Measurements from ENCODE around the gene HGFAC.

DNA sequence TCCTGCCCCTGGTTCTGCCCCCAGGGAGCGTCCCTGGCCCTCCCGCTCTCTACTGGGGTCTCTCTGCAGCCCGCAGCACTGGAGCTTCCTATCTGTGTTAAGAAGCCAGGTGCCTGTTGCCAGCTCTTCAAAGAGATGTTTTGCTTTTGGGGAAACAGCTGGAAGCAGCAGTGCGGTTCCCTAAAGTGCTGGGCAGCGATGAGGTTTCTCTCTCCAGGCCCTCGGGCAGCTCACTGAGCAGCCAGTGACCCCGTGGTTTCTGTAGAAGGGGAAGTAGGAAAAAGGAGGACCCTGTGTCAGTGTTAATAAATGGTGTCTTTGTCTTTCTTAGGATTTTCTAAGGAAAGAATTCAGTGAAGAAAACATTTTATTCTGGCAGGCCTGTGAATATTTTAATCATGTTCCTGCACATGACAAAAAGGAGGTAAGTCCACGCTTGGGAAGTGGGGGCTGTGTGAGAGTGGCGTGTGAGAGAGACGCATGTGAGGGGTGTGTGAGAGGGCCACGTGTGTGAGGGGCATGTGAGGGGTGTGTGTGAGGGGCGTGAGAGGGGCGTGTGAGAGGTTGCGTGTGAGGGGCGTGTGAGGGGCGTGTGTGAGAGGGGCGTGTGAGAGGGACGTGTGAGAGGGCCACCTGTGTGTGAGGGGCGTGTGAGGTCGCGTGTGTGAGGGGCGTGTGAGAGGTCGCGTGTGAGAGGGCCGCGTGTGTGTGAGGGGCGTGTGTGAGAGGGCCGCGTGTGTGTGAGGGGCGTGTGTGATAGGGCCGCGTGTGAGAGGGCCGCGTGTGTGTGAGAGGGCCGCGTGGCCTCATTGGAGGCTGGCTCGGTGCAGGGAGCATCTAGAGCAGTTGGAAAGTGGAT, 27.1 kb upstream of the HGFAC start:
- TF ChIP-seq POLR2A (IDR thresholded peaks at IDR 0.05; ENCODE audit: low read depth, low read length) (no peak), SPI1 (IDR thresholded peaks at IDR 0.05; ENCODE audit: low read depth, low read length) (peak; percentile 23; the same call in 1 of the 2 replicates), TAF1 (IDR thresholded peaks at IDR 0.05; ENCODE audit: low read depth, low read length) (no peak), POLR2AphosphoS5 (IDR thresholded peaks at IDR 0.05; ENCODE audit: low read depth, low read length) (no peak), PAX5 (IDR thresholded peaks at IDR 0.05; ENCODE audit: insufficient read depth, low read length, severe bottlenecking) (no peak)

All from GM12891 (cell line).